Astrocyte of the cerebellum (primary cell): ENCODE data around the gene CFI.
"Not testable (repeated sequence)": the region's sequence is repeated elsewhere in the genome, so short reads cannot be mapped to it uniquely, and the experiment has no call there.

ENCODE experiments used
- DNase-seq: peaks from one replicate; pipeline ENCODE4 v3.0.0-alpha.2; 2011; ENCODE audit warnings: low read depth
- H3K4me3 ChIP-seq: 2 replicates; pipeline ENCODE4 v1.5.1; 2011; ENCODE audit warnings: mild to moderate bottlenecking, low read depth, low read length, moderate library complexity
- CTCF ChIP-seq: IDR thresholded peaks from 2 replicates; pipeline ENCODE4 v1.5.1; 2012; ENCODE audit warnings: low read length, low read depth, moderate library complexity, mild to moderate bottlenecking; ENCODE audit errors: missing control alignments
- in situ Hi-C: cut with HindIII; loops from 2 replicates; pipeline ENCODE4 v1.10.0; 2017; ENCODE audit warnings: low sequenced_read_pairs

CFI gene

GRCh38 chr4:109801099-109801789 lies 555 bp downstream of the CFI start:
- no peak for DNase-seq
- in situ Hi-C loops, result no loop called here
- H3K4me3 ChIP-seq, result peak overlapping the region; percentile 49
- TF ChIP-seq CTCF, result no peak

- TF ChIP-seq CTCF, result no peak
- in situ Hi-C loops, result no loop called here
- no peak for DNase-seq
- H3K4me3 ChIP-seq, result no peak overlapping the region
Measured at GRCh38 chr4:109798866-109799265, 2.9 kb downstream of the CFI start.

DNA sequence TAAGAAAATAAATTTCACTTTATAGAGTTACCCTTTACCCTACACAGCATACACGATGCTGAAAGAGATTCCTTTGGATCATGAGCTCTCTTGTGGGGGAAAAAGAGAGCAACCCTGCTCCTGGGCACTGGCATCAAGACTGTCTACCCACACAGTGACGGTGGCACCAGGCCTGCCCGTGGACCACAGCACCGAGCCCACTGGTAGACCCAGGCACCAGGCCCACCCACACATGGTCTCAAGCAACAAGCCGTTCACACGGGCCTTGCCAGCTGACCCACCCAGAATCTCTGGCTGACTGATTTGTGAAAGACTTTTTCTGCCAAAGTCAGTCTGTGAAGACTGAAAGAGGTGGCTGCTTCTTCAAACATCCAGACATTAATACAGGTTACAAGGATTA lies 6.7 kb downstream of the CFI start:
- DNase-seq, result no peak
- no peak for TF ChIP-seq CTCF
- no peak overlapping the region for H3K4me3 ChIP-seq
- in situ Hi-C loops, result no loop called here

DNA sequence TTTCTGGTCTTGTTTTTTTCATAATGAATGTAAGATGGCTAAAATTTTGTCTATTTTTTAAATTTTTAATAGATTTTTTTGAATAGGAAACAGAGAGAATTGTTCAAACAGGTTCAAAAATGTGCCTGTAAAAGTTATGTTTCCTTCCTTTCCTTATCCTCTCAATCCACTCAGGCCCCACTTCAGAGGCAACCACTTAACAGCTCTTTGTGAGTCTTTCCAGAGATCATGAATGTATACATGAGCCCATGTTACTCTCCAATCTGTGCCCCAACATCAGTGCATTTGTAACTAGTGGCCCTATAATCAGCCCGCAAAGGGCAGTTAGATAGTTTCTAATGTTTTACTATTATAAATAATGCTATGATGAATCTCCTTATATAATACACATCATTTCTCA lies 14.0 kb downstream of the CFI start:
- in situ Hi-C loops, result no loop called here
- no peak for TF ChIP-seq CTCF
- DNase-seq, result no peak

DNA sequence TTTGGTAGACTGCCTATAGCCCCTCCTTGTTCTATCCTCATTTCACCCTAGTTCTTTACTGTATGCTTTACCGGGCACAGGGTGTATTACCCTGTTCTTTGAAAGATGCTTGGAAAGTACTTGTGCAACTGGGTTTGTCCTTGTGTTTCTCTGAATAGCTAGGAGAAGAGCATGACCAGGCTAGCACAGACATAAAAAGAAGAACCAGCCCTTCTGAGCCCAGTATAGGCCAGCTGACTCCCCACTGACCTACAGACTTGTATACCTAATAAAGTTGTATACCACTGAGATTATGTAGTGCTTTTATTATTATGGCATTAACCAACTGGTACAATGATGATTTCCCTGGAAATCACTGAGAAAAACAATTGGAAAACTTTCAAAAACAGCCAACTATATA lies 15.0 kb downstream of the CFI start:
- in situ Hi-C loops, result no loop called here
- DNase-seq, result no peak
- H3K4me3 ChIP-seq, result no peak overlapping the region
- TF ChIP-seq CTCF, result no peak

More for the DNA sequence above, 14.0 kb downstream of the CFI start:
- no peak overlapping the region for H3K4me3 ChIP-seq

- in situ Hi-C loops, H3K4me3 ChIP-seq, DNase-seq: not testable (repeated sequence)
Measured at GRCh38 chr4:109782092-109782491, 19.7 kb downstream of the CFI start.

- no peak for DNase-seq
- in situ Hi-C loops, result no loop called here
Measured at GRCh38 chr4:109764789-109765402, 36.9 kb downstream of the CFI start.

More at GRCh38 chr4:109764789-109765402, 36.9 kb downstream of the CFI start:
- no peak overlapping the region for H3K4me3 ChIP-seq
- TF ChIP-seq CTCF, result no peak
